Endometrium (tissue), 2 donors: ENCODE data around the gene CCDC6.
"Not testable (repeated sequence)": the region's sequence is repeated elsewhere in the genome, so short reads cannot be mapped to it uniquely, and the experiment has no call there.

Experiments
- FAIRE-seq: peaks from 2 replicates; lab custom pipeline; 2012; peaks lifted over from hg19 to GRCh38; lab: Jason Lieb, UNC
- donor health status: control.
- donor health status: control.

CCDC6 gene

DNA sequence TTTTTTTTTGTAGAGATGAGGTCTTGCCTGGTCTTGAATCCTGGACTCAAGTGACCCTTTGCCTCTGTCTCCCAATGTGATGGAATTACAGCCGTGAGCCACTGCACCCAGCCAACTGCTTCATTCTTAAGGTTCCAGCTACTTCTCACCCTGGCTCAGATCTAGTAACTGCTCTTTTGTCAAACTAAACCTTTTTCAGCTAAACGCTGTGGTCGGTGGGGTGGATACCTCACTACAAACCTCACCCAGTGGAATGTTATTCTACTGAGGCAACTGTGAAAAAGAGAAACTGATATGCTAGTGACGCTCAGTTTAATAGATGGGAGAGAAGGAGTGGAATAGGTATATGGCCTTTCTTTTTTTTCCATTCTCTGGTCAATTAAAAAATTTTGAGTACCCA is 151.4 kb downstream of the CCDC6 start:
- no peak for FAIRE-seq

- no peak for FAIRE-seq
Observed at GRCh38 chr10:59753267-59753666, 153.1 kb downstream of the CCDC6 start, which contains the start of gene MRLN. Gene MRLN, minus strand, starts transcription at chr10:59753455.

DNA sequence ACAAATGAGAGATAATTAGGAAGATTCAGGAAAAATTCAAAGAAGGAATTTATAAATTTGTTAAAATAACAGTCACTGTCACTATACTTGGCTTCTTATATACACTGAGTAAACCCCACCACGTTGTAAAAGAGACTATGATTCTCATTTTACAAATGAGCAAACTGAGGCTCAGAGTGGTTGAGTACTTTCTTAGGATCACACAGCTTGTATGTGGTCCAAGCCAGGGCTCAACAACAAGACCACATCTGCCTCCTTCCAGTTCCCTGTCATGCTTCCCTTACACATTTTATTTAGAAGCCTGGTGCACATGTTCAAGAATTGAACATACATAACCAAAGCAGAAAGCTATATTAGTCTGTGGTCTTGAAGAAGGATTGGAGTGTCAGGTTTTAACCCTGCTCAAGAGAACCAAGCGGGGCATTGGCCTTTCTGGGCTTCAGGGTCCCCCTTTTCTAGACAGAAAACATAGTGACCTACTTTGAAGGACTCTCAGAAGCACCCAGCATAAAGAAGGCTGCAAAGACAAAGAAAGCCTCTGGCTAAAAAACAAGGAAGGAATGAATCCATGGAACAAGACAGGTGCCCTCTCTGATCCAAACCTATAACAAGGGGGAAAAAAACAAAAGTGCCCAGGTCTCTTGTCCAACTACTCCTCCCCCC is 153.9 kb downstream of the CCDC6 start:
- no peak for FAIRE-seq

- FAIRE-seq: no peak
Observed at GRCh38 chr10:59750155-59750945, 156.0 kb downstream of the CCDC6 start.

DNA sequence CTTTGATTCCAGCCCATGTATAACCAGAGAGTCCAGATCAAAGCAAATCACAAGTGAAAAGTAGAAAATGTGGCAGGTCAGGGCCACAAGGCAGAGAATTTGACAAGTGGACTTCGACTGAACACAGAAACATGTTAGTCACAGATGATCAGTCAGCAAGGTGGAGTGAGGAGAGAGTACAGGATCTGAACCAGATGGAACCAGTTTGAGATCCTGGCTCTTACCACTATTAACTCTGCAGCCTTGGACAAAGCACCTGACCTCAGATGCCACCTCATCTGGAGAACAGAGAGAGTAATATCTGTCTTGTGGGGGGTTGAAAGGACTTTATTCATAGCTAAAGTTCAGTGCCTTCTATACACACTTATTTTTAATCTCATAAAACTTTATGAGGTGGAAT is 157.5 kb downstream of the CCDC6 start:
- no peak for FAIRE-seq

DNA sequence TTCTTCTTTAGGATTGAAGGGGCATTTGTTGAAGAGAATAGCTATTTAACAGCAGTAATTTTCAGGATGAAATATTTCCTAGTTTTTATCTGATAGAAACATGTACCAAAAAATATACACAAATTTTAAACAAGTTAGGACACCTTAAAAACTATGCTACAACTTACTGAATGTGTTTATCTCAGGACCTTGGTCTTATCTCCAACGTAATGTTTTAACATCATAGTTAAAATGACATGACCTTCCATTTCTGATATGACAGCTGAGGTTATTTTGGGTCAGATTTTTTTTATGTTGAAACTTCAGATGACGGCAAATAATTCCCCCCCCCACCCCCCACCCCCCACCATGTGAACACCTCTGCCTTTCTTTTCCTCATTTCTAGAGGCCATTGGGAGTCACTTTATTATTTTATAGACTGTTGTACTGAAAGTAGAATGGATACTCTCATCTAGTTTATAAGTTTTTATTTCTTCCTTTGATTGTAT is 161.1 kb downstream of the CCDC6 start:
- no peak for FAIRE-seq

GRCh38 chr10:59744762-59745161 is 161.6 kb downstream of the CCDC6 start:
- FAIRE-seq: not testable (repeated sequence)

DNA sequence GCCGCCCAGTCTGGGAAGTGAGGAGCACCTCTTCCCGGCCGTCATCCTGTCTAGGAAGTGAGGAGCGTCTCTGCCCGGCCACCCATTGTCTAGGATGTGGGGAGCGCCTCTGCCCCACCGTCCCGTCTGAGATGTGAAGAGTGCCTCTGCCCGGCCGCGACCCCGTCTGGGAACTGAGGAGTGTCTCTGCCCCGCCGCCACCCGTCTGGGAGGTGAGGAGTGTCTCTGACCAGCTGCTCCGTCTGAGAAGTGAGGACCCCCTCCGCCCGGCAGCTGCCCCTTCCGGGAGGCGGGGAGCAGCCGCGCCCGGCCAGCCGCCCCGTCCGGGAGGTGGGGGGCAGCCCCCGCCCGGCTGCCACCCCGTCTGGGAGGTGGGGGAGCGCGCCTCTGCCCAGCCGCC is 162.2 kb downstream of the CCDC6 start:
- not testable (repeated sequence) for FAIRE-seq

DNA sequence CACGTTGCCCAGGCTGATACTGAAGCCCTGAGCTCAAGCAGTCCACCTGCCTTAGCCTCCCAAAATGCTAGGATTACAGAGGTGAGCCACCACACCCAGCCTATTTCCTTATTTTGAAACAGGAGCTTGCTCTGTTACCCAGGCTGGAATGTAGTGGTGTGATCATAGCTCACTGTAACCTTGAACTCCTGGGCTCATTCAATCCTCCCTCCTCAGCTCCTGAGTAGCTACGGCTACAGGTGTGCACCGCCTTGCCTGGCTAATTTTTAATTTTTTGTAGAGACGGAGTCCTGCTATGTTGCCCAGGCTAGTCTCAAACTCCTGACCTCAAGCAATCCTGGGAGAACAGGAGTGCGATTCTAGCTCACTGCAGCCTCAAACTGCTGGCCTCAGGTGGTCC is 164.8 kb downstream of the CCDC6 start:
- FAIRE-seq: no peak

GRCh38 chr10:59741048-59741447 is 165.3 kb downstream of the CCDC6 start:
- FAIRE-seq: no peak
